GM23248 (cell line): ENCODE data around the gene SCN9A.

Experiments
- EZH2 ChIP-seq: fragments of 200-600 bp; sonication (generic); IDR thresholded peaks from 2 replicates; pipeline ENCODE4 v1.6.1; 2018; ENCODE audit warnings: antibody characterized with exemption, mild to moderate bottlenecking; ENCODE audit not compliant: insufficient read depth, poor library complexity, severe bottlenecking
- EZH2phosphoT487 ChIP-seq: fragments of 200-600 bp; sonication (generic); IDR thresholded peaks from 2 replicates; pipeline ENCODE4 v1.6.1; 2018; ENCODE audit warnings: antibody characterized with exemption, moderate library complexity, mild to moderate bottlenecking, low read depth; ENCODE audit not compliant: insufficient read depth

- TF ChIP-seq EZH2: no peak
- no peak for TF ChIP-seq EZH2phosphoT487
Observed at GRCh38 chr2:166152064-166152463, 223.7 kb downstream of the SCN9A start.
